ENCODE data around the gene ATP10A.

Gene ATP10A

GRCh38 chr15:25793354-25794050 is 69.6 kb downstream of the ATP10A start:
- DNase-seq: no peak

- DNase-seq: no peak
Measured at GRCh38 chr15:25792128-25792527, 71.0 kb downstream of the ATP10A start.

- no peak for DNase-seq
Measured at GRCh38 chr15:25790000-25790660, 73.0 kb downstream of the ATP10A start.

GRCh38 chr15:25789616-25789999 is 73.5 kb downstream of the ATP10A start:
- DNase-seq: no peak

GRCh38 chr15:25789211-25789610 is 73.9 kb downstream of the ATP10A start:
- no peak for DNase-seq

GRCh38 chr15:25787855-25788520 is 75.1 kb downstream of the ATP10A start:
- DNase-seq: no peak

GRCh38 chr15:25787381-25787780 is 75.7 kb downstream of the ATP10A start:
- no peak for DNase-seq

GRCh38 chr15:25786040-25786439 is 77.1 kb downstream of the ATP10A start:
- no peak for DNase-seq

- DNase-seq: no peak
Measured at GRCh38 chr15:25785641-25786025, 77.5 kb downstream of the ATP10A start.

- DNase-seq: no peak
Measured at GRCh38 chr15:25784876-25785640, 78.1 kb downstream of the ATP10A start.

GRCh38 chr15:25783607-25784540 is 79.3 kb downstream of the ATP10A start:
- DNase-seq: no peak

GRCh38 chr15:25783134-25783533 is 80.0 kb downstream of the ATP10A start:
- DNase-seq: no peak

- no peak for DNase-seq
Measured at GRCh38 chr15:25780479-25781255, 82.5 kb downstream of the ATP10A start.

GRCh38 chr15:25778161-25778560 is 85.0 kb downstream of the ATP10A start:
- DNase-seq: no peak

GRCh38 chr15:25777037-25777436 is 86.1 kb downstream of the ATP10A start:
- no peak for DNase-seq

- no peak for DNase-seq
Measured at GRCh38 chr15:25776071-25776746, 86.9 kb downstream of the ATP10A start.

- DNase-seq: no peak
Measured at GRCh38 chr15:25775317-25775912, 87.7 kb downstream of the ATP10A start.

GRCh38 chr15:25774871-25775270 is 88.3 kb downstream of the ATP10A start:
- DNase-seq: no peak

GRCh38 chr15:25773248-25773647 is 89.9 kb downstream of the ATP10A start:
- DNase-seq: no peak

GRCh38 chr15:25772500-25772899 is 90.6 kb downstream of the ATP10A start:
- no peak for DNase-seq
